HG03066 (cell line): ENCODE results near the gene PRKN.
"Not testable (repeated sequence)": the region's sequence is repeated elsewhere in the genome, so short reads cannot be mapped to it uniquely, and the experiment has no call there.

Experiments used
- ATAC-seq: cut with Tn5 transposase; IDR thresholded peaks from one replicate; pipeline ENCODE4 v1.9.1; 2021; ENCODE audit warnings: low read depth; ENCODE audit not compliant: unreplicated experiment

PRKN gene

GRCh38 chr6:162680367-162680766 is 47.2 kb downstream of the PRKN start:
- no peak for ATAC-seq

DNA sequence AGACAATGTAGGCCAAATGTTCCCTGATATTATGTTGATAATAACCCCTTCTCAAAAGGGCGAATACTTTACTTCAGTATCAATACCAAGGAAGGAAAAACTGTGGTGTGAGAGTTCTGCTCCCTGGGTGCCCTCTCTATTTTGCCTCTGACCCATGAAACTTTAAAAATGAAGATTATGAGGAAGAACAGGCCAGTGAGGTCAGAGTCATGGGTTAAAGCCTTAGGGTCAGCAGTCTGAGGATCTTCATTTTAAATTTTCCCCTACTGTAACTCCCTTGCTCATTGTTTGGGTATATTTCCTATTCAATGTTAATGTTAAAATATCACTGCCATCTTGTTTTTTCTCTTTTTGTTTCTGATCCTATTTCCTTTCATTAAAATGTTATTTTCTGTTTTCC is 47.9 kb downstream of the PRKN start:
- no peak for ATAC-seq

GRCh38 chr6:162678896-162679295 is 48.7 kb downstream of the PRKN start:
- ATAC-seq: not testable (repeated sequence)

DNA sequence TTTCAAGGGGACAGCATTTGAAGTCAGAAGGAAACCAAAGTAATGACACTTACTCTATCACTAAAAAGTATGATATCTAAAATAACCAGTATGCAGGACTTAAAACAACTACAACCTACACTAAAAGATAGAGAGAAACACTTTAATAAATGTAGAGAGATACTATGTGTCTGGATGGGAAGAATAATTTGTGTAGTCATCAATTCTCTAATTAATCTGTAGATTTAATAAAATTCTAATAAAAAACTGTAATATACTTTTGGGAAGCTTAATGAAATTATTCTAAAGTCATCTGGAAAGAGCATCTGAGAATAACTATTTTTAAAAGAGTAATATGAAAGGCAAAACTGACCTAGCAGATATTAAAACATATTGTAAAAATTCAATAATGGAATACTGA is 52.1 kb downstream of the PRKN start:
- ATAC-seq: no peak

DNA sequence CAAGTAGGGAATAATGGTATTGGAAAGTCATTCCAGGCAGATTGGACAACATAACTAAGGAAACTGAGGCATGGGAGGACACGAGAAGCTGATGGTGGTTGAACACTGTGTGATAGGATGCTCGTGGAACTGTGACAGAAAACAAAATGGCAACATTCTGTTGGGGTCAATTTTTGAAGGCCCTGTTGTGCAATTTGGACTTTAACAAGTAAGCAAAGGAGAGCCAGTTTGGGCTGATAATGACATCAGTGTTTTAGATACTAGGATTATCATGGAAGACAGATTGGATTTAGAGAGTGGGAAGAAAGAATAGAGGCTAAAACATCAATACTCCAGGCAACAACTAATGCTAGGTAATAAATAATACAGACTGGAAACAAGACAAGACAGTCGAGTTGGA is 53.1 kb downstream of the PRKN start:
- no peak for ATAC-seq

GRCh38 chr6:162671580-162672165 is 55.9 kb downstream of the PRKN start:
- ATAC-seq: no peak

DNA sequence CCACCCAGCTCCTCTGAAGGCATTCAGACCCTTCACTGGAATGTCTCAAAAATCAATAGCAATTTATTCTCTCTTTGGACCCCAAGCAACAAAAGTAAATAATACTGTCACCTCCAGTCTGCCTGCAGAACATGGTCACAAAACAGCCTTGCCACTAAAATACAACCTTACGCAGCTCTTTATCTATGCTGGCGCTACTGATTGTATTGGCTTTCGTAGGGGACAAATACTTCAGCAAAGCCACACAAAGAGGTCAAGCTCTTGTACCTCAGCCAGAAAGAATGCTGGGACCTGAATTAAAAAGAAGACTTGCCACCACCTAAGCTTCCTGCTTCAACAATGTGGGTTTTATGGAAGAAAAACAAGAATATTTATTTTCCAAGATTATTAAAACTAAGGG is 57.2 kb downstream of the PRKN start:
- ATAC-seq: no peak

- ATAC-seq: no peak
Measured at GRCh38 chr6:162666246-162666645, 61.3 kb downstream of the PRKN start.

GRCh38 chr6:162653808-162654207 is 73.8 kb downstream of the PRKN start:
- no peak for ATAC-seq

DNA sequence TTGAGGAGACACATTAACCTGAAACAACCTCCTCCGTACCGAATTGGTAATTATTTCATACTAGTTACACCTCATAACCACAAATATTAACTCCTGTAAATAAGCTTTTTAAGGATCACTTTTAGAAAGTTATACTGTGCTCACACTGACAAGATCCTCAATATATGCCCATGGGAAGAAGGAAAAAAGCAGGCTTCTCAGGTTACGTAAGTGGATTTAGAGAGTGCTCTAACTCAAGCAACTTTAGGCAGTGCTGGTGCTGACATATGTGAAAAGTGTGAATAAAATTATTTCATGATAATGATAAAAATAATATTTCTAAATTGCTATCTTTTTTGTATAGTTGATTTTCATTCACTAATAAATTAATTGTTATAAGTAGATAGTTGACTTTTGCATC is 76.1 kb downstream of the PRKN start:
- no peak for ATAC-seq

DNA sequence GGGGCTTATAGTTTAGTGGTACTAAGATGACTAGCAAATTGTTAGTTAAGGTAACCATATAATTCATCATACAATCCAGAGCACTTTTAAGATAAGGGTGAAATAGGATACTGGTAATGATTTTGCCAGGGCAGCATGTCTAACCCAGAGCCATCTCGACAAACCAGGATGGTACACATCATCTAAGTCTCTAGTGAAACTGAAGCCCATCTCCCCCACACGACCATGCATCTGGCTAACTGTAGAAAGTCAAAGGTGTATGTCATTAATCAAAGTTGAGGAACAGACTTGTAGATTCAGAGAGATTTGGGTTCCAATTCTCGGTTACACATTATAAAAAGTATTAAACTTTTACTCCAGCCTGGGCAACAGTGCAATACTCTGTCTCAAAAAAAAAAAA is 78.3 kb downstream of the PRKN start:
- no peak for ATAC-seq

DNA sequence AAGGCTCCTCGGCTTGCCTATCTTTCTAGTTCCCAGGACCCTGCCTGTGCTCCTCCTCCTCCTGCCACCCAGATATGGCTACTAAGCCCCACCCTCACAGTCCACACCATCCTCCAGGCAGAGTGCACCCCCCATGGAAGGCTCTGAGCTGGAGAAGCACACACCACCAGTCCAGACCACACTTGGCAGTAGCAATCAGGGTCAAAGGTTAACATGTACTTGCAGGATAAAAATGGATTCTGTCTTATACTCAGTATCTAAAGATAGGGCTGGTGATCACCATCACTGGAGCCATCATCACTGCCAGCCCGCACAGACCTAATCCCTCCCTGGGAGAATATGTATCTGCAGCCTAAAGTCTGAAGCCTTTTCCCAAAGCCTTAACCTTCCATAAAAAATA is 83.4 kb downstream of the PRKN start:
- no peak for ATAC-seq

DNA sequence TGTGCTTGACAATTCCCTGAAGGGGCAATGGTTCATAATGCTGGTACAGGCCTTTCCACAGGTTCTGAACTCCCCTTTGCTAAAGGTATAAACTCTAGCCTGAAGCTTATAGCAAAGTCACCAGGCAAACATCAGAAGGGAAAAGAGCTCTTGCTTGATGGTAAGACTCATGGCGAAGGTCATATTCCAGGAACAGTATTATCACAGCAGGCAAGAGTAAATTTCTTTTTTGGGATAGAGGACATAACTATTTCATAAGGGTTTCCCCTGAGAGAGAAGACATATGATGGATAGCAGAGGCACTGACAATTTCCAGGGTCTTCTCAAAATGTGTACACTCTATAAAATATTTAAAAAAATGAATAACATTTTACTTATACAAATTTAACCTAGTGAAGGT is 86.8 kb downstream of the PRKN start:
- no peak for ATAC-seq

GRCh38 chr6:162639951-162640350 is 87.6 kb downstream of the PRKN start:
- no peak for ATAC-seq

DNA sequence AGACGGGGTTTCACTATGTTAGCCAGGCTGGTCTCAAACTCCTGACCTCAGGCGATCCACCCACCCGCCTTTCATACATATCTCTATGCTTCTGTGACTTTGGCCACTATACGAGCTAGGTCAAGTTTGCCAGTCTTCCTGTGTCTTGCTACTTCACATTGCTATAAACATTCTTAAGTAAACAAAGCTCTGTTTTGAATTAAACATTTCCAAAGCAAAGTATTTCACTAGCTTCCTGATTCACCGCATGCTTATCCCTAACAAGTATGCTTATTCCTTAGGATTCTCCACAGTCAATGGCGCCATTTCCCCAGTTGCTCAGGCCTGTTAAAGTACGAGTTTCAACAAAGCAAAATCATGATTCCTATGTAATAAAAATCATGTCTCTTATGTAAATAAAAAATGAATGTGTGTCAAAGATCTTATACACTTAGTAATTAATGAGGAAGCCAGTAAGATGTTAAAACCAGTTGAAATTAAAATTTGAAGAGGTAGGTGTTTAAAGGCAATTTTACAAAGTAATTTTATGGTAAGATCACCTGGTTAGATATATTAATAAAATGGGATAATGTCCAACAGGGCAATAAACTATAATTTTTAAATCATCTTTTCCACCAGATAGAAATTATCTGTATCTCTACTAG is 88.5 kb downstream of the PRKN start:
- no peak for ATAC-seq

DNA sequence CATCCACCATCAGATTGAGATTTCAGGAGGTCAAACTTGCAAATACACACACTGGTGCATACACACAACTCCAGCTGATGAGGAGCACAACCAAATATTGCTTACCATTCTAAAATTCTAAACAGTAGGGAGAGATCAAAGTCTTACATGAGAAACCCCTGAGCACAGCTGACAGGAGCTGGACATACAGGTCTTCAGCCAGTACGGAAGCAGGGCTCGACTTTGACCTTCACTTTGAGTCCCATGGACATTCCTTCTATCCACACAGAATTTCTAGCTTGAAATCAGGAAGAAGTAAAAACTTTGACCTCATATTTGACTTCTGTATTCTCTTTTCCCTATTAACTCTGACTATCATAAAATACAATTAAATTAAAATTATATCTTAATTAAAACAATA is 90.2 kb downstream of the PRKN start:
- no peak for ATAC-seq

- no peak for ATAC-seq
Measured at GRCh38 chr6:162636167-162636566, 91.4 kb downstream of the PRKN start.

DNA sequence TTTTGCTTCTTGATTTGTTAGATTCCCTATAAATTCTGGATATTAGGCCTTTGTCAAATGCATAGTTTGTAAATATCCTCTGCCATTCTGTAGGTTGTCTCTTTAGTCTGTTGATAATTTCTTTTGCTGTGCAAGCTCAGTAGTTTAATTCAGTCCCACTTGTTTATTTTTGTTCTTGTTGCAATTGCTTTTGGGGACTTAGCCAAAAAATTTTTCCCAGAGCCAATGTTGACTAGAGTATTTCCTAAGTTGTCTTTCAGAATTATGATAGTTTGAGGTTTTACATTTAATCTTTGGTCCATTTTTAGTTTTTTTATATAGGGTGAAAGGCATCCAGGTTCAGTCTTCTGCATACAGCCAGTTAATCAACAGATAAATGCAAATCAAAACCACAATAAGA is 96.0 kb downstream of the PRKN start:
- no peak for ATAC-seq

GRCh38 chr6:162630069-162630468 is 97.5 kb downstream of the PRKN start:
- no peak for ATAC-seq

- no peak for ATAC-seq
Measured at GRCh38 chr6:162627825-162628224, 99.7 kb downstream of the PRKN start.

- ATAC-seq: no peak
Measured at GRCh38 chr6:162627362-162627761, 100.2 kb downstream of the PRKN start.

DNA sequence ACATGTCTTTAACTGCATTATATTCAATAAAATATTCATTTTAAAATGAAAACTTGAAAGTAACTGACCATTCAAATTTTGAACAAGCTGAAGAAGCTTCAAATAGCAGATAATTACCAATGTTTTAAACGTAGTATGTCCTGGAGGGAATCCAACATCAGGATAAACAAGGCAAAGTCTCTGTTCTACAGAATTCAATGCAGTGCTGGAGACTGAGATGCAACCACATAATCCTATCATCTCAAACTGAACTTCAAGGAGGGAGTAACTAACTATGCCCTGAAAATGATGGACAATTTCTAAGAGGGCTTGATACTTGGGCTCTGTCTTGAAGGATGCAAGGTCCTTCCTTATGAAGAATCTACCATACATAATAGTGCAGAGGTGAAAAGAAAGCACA is 100.7 kb downstream of the PRKN start:
- no peak for ATAC-seq
